GM13976 (cell line): ENCODE data around the gene TRAPPC2.

Experiments
- DNase-seq: peaks from one replicate; pipeline ENCODE4 v3.0.0; 2012; ENCODE audit warnings: low spot score
- CTCF ChIP-seq: IDR thresholded peaks from 2 replicates; pipeline ENCODE4 v1.5.1; 2012; ENCODE audit warnings: borderline replicate concordance, mild to moderate bottlenecking; ENCODE audit not compliant: insufficient read depth; ENCODE audit errors: extremely low read depth, missing control alignments, control extremely low read depth
- in situ Hi-C: fragments of 300-500 bp; cut with MboI; formaldehyde crosslinking; loops from one replicate; pipeline ENCODE4 v1.12.0; 2022; ENCODE audit warnings: low sequenced_read_pairs, mixed read lengths, inconsistent platforms; ENCODE audit not compliant: unreplicated experiment

The TRAPPC2 gene

DNA sequence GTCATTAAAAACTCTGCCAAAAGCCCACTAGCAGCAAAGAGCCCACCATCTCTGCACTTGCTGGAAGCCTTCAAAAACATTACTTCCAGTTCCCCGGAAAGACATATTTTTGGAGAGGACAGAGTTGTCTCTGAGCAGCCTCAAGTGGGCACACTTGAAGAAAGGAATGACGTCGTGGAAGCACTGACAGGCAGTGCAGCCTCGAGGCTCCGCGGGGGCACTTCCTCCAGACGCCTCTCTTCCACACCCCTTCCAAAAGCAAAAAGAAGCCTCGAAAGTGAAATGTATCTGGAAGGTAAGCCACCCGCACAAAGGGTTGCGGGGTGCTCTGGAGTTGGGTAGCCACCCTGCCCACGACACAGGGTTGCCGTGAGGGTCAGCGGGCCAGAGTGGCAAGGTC lies 26.0 kb upstream of the TRAPPC2 start:
- TF ChIP-seq CTCF: no peak
- in situ Hi-C loops: no loop called here

DNA sequence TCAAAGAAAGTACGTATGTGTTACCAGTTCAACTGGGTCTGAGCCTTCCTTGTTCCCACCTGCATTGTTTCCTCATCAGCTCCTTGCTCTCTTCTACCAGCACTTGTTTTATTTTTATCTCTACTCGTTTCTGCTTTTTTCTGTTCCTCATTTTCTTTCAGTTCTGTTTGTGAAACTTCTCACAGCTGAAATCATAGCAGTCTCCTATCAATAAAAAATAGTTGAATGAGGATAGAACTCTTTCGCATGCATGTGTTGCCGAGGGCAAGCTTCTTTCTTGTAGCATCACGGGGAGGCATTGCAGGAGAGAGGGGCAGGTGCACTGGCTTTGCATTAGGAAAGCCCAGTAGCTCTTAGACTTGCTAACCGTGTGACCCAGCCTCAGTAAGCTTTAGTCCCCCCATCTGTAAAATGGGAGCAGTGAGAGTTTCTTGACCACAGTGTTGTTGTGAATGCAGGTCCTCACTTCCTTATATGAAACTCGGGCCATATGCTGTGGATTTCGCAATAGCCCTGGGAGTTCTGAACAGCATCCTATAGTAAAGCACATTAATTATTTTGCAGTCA lies 24.8 kb upstream of the TRAPPC2 start:
- DNase-seq: peak; percentile 47

More for the DNA sequence above, 26.0 kb upstream of the TRAPPC2 start:
- no peak for DNase-seq

DNA sequence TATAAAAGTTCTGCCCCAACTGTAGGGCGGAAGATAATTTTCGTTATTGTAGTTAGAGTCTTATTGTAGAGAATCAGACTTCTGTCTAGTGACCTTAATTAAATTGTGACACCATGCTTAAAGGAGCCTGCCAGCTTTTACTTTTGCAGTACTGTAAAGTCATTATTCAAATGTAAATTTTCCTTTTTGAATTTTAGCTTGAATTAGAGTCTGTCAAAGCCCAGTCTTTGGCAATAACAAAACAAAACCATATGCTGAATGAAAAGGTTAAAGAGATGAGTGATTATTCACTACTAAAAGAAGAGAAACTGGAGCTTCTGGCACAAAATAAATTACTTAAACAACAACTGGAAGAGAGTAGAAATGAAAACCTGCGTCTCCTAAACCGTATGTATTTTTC lies 22.0 kb upstream of the TRAPPC2 start:
- TF ChIP-seq CTCF: no peak
- in situ Hi-C loops: no loop called here
- no peak for DNase-seq

More for the DNA sequence above, 24.8 kb upstream of the TRAPPC2 start:
- in situ Hi-C loops: no loop called here
- no peak for TF ChIP-seq CTCF

GRCh38 chrX:13755254-13755653 lies 20.8 kb upstream of the TRAPPC2 start:
- in situ Hi-C loops: no loop called here
- no peak for TF ChIP-seq CTCF
- DNase-seq: no peak

GRCh38 chrX:13754765-13755164 lies 20.3 kb upstream of the TRAPPC2 start:
- no peak for DNase-seq
- in situ Hi-C loops: no loop called here
- TF ChIP-seq CTCF: no peak

GRCh38 chrX:13752646-13753045 lies 18.2 kb upstream of the TRAPPC2 start:
- in situ Hi-C loops: no loop called here
- DNase-seq: peak; percentile 27
- no peak for TF ChIP-seq CTCF
